SK-N-SH treated with all-trans-retinoic acid at 6 μM for 48 hours (cell line): Measurements from ENCODE around the gene WAC.

ENCODE experiments used
- BACH2 ChIP-seq: fragments of 250-450 bp; sonication (Bioruptor Pico); IDR thresholded peaks from 2 replicates; pipeline ENCODE4 v1.9.0; 2021; ENCODE audit warnings: mild to moderate bottlenecking, borderline replicate concordance
- CSRNP3 ChIP-seq: fragments of 250-450 bp; sonication (Bioruptor Pico); IDR thresholded peaks from 2 replicates; pipeline ENCODE4 v1.5.1; 2021; ENCODE audit warnings: mild to moderate bottlenecking, moderate library complexity
- OSR1 ChIP-seq: fragments of 250-450 bp; sonication (Bioruptor Pico); IDR thresholded peaks from 2 replicates; pipeline ENCODE4 v1.8.0; 2022; ENCODE audit warnings: moderate library complexity, mild to moderate bottlenecking, inconsistent platforms
- RARB ChIP-seq: fragments of 250-450 bp; sonication (Bioruptor Pico); IDR thresholded peaks from 2 replicates; pipeline ENCODE4 v1.8.0; 2021; ENCODE audit warnings: mild to moderate bottlenecking, moderate library complexity
- SNAI2 ChIP-seq: fragments of 250-450 bp; sonication (Bioruptor Pico); IDR thresholded peaks from 2 replicates; pipeline ENCODE4 v1.5.0; 2020; ENCODE audit warnings: mild to moderate bottlenecking, moderate library complexity
- TCF4 ChIP-seq: fragments of 250-450 bp; sonication (Bioruptor Pico); IDR thresholded peaks from 2 replicates; pipeline ENCODE4 v1.8.0; 2021; ENCODE audit warnings: mild to moderate bottlenecking, moderate library complexity, borderline replicate concordance
- ZC3H10 ChIP-seq: fragments of 250-450 bp; sonication (Bioruptor Pico); IDR thresholded peaks from 2 replicates; pipeline ENCODE4 v1.5.1; 2021; ENCODE audit warnings: mild to moderate bottlenecking, moderate library complexity
- ZFP3 ChIP-seq: fragments of 250-450 bp; sonication (Bioruptor Pico); IDR thresholded peaks from 2 replicates; pipeline ENCODE4 v1.5.0; 2020; ENCODE audit warnings: mild to moderate bottlenecking, moderate library complexity
- ZFP30 ChIP-seq: fragments of 450-650 bp; formaldehyde crosslinking; IDR thresholded peaks from 2 replicates; pipeline ENCODE4 v1.5.0; 2022; ENCODE audit warnings: mild to moderate bottlenecking, moderate library complexity
- ZNF565 ChIP-seq: fragments of 450-650 bp; formaldehyde crosslinking; conservative IDR thresholded peaks from 2 replicates; pipeline ENCODE4 v1.5.0; 2020; ENCODE audit warnings: low read depth, mild to moderate bottlenecking, moderate library complexity
- ZNF8 ChIP-seq: fragments of 450-650 bp; formaldehyde crosslinking; IDR thresholded peaks from 2 replicates; pipeline ENCODE4 v1.5.0; 2020; ENCODE audit warnings: mild to moderate bottlenecking, moderate library complexity
- TF ChIP-seq, protein P1 (sequence below): fragments of 250-450 bp; sonication (Bioruptor Pico); IDR thresholded peaks from 2 replicates; pipeline ENCODE4 v1.8.0; 2020; ENCODE audit warnings: mild to moderate bottlenecking, moderate library complexity, borderline replicate concordance
- TF ChIP-seq, protein P2 (sequence below): fragments of 250-450 bp; sonication (Bioruptor Pico); IDR thresholded peaks from 2 replicates; pipeline ENCODE4 v1.5.0; 2020; ENCODE audit warnings: mild to moderate bottlenecking, moderate library complexity
- TF ChIP-seq, protein P3 (sequence below): fragments of 250-450 bp; sonication (Bioruptor Pico); IDR thresholded peaks from 2 replicates; pipeline ENCODE4 v1.5.1; 2020; ENCODE audit warnings: low read depth, mild to moderate bottlenecking, moderate library complexity

- no peak for TF ChIP-seq ZNF8 (CRISPR knock-in tag)
- no peak for TF ChIP-seq BACH2 (CRISPR knock-in tag)
- TF ChIP-seq ZFP3 (CRISPR knock-in tag) = no peak
- no peak for TF ChIP-seq RARB (CRISPR knock-in tag)
- TF ChIP-seq, protein P1, sequence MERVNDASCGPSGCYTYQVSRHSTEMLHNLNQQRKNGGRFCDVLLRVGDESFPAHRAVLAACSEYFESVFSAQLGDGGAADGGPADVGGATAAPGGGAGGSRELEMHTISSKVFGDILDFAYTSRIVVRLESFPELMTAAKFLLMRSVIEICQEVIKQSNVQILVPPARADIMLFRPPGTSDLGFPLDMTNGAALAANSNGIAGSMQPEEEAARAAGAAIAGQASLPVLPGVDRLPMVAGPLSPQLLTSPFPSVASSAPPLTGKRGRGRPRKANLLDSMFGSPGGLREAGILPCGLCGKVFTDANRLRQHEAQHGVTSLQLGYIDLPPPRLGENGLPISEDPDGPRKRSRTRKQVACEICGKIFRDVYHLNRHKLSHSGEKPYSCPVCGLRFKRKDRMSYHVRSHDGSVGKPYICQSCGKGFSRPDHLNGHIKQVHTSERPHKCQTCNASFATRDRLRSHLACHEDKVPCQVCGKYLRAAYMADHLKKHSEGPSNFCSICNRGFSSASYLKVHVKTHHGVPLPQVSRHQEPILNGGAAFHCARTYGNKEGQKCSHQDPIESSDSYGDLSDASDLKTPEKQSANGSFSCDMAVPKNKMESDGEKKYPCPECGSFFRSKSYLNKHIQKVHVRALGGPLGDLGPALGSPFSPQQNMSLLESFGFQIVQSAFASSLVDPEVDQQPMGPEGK = no peak
- TF ChIP-seq TCF4 = no peak
- TF ChIP-seq SNAI2 = no peak
- TF ChIP-seq ZFP30 (CRISPR knock-in tag) = no peak
- TF ChIP-seq, protein P2, sequence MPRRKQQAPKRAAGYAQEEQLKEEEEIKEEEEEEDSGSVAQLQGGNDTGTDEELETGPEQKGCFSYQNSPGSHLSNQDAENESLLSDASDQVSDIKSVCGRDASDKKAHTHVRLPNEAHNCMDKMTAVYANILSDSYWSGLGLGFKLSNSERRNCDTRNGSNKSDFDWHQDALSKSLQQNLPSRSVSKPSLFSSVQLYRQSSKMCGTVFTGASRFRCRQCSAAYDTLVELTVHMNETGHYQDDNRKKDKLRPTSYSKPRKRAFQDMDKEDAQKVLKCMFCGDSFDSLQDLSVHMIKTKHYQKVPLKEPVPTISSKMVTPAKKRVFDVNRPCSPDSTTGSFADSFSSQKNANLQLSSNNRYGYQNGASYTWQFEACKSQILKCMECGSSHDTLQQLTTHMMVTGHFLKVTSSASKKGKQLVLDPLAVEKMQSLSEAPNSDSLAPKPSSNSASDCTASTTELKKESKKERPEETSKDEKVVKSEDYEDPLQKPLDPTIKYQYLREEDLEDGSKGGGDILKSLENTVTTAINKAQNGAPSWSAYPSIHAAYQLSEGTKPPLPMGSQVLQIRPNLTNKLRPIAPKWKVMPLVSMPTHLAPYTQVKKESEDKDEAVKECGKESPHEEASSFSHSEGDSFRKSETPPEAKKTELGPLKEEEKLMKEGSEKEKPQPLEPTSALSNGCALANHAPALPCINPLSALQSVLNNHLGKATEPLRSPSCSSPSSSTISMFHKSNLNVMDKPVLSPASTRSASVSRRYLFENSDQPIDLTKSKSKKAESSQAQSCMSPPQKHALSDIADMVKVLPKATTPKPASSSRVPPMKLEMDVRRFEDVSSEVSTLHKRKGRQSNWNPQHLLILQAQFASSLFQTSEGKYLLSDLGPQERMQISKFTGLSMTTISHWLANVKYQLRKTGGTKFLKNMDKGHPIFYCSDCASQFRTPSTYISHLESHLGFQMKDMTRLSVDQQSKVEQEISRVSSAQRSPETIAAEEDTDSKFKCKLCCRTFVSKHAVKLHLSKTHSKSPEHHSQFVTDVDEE = no peak
- no peak for TF ChIP-seq CSRNP3 (CRISPR knock-in tag)
- TF ChIP-seq ZC3H10 (CRISPR knock-in tag) = no peak
- TF ChIP-seq OSR1 = no peak
- TF ChIP-seq, protein P3, sequence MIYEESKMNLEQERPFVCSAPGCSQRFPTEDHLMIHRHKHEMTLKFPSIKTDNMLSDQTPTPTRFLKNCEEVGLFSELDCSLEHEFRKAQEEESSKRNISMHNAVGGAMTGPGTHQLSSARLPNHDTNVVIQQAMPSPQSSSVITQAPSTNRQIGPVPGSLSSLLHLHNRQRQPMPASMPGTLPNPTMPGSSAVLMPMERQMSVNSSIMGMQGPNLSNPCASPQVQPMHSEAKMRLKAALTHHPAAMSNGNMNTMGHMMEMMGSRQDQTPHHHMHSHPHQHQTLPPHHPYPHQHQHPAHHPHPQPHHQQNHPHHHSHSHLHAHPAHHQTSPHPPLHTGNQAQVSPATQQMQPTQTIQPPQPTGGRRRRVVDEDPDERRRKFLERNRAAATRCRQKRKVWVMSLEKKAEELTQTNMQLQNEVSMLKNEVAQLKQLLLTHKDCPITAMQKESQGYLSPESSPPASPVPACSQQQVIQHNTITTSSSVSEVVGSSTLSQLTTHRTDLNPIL (CRISPR knock-in tag) = no peak
- TF ChIP-seq ZNF565 (CRISPR knock-in tag) = no peak
These were observed 38.3 kb downstream of the WAC start for GRCh38 chr10:28571265-28571664.
